ENCODE data around the gene KAT7. TPM values are rescaled to one million over a fixed set of nuclear protein-coding genes. Genes with fewer than 3 reads are reported as not detected.

The KAT7 gene
- total RNA-seq, 1 donor from 2014 or later, result 33.1 TPM

- Mint-ChIP-seq H3K4me1 (ENCODE audit: low read depth) (peaks cover 6% of the 10 kb centered on the region), H3K36me3 (ENCODE audit: low read depth) (no peaks in the 10 kb centered on the region), H3K27me3 (ENCODE audit: low read depth) (no peaks in the 10 kb centered on the region), H3K4me3 (ENCODE audit: unreplicated experiment) (no peak overlapping the region), H3K9me3 (ENCODE audit: low read depth) (no peaks in the 10 kb centered on the region), H3K27ac (ENCODE audit: unreplicated experiment) (no peak overlapping the region)
- no peak for DNase-seq (ENCODE audit: low spot score)
- TF ChIP-seq CTCF (IDR thresholded peaks at IDR 0.05), result no peak
These were observed 43.0 kb upstream of the KAT7 start for GRCh38 chr17:49745175-49746139.

GRCh38 chr17:49746791-49747490, 41.5 kb upstream of the KAT7 start:
- Mint-ChIP-seq H3K9me3 (ENCODE audit: low read depth) (no peaks in the 10 kb centered on the region), H3K4me3 (ENCODE audit: unreplicated experiment) (no peak overlapping the region), H3K27ac (ENCODE audit: unreplicated experiment) (no peak overlapping the region), H3K27me3 (ENCODE audit: low read depth) (no peaks in the 10 kb centered on the region), H3K36me3 (ENCODE audit: low read depth) (no peaks in the 10 kb centered on the region), H3K4me1 (ENCODE audit: low read depth) (no peaks in the 10 kb centered on the region)
- DNase-seq (ENCODE audit: low spot score), result no peak
- no peak for TF ChIP-seq CTCF (IDR thresholded peaks at IDR 0.05)

GRCh38 chr17:49747632-49748031, 40.8 kb upstream of the KAT7 start:
- no peak for DNase-seq (ENCODE audit: low spot score)
- no peak overlapping the region for H3K27ac Mint-ChIP-seq (ENCODE audit: unreplicated experiment)
- no peaks in the 10 kb centered on the region for H3K4me1 Mint-ChIP-seq (ENCODE audit: low read depth)
- no peaks in the 10 kb centered on the region for H3K9me3 Mint-ChIP-seq (ENCODE audit: low read depth)
- no peak for TF ChIP-seq CTCF (IDR thresholded peaks at IDR 0.05)
- H3K36me3 Mint-ChIP-seq (ENCODE audit: low read depth), result no peaks in the 10 kb centered on the region
- H3K27me3 Mint-ChIP-seq (ENCODE audit: low read depth), result no peaks in the 10 kb centered on the region
- H3K4me3 Mint-ChIP-seq (ENCODE audit: unreplicated experiment), result no peak overlapping the region

- H3K4me3 Mint-ChIP-seq (ENCODE audit: unreplicated experiment), result no peak overlapping the region
- no peaks in the 10 kb centered on the region for H3K4me1 Mint-ChIP-seq (ENCODE audit: low read depth)
- no peak for TF ChIP-seq CTCF (IDR thresholded peaks at IDR 0.05)
- H3K36me3 Mint-ChIP-seq (ENCODE audit: low read depth), result no peaks in the 10 kb centered on the region
- no peaks in the 10 kb centered on the region for H3K27me3 Mint-ChIP-seq (ENCODE audit: low read depth)
- DNase-seq (ENCODE audit: low spot score), result no peak
- H3K9me3 Mint-ChIP-seq (ENCODE audit: low read depth), result no peaks in the 10 kb centered on the region
- H3K27ac Mint-ChIP-seq (ENCODE audit: unreplicated experiment), result no peak overlapping the region
These were observed 40.3 kb upstream of the KAT7 start for GRCh38 chr17:49748223-49748622.

- H3K9me3 Mint-ChIP-seq (ENCODE audit: low read depth), result no peaks in the 10 kb centered on the region
- no peak for TF ChIP-seq CTCF (IDR thresholded peaks at IDR 0.05)
- no peaks in the 10 kb centered on the region for H3K36me3 Mint-ChIP-seq (ENCODE audit: low read depth)
- no peak overlapping the region for H3K27ac Mint-ChIP-seq (ENCODE audit: unreplicated experiment)
- H3K4me3 Mint-ChIP-seq (ENCODE audit: unreplicated experiment), result no peak overlapping the region
- DNase-seq (ENCODE audit: low spot score), result no peak
- H3K4me1 Mint-ChIP-seq (ENCODE audit: low read depth), result no peaks in the 10 kb centered on the region
- H3K27me3 Mint-ChIP-seq (ENCODE audit: low read depth), result no peaks in the 10 kb centered on the region
These were observed 39.7 kb upstream of the KAT7 start for GRCh38 chr17:49748791-49749190.
